GM19463 (cell line): ENCODE results near the gene UBR4.

ENCODE experiments used
- ATAC-seq: cut with Tn5 transposase; IDR thresholded peaks from one replicate; pipeline ENCODE4 v1.9.1; 2021; ENCODE audit warnings: mild to moderate bottlenecking, moderate library complexity; ENCODE audit not compliant: unreplicated experiment

UBR4 gene

GRCh38 chr1:19040010-19040680 lies 169.9 kb downstream of the UBR4 start:
- ATAC-seq = no peak

GRCh38 chr1:19038732-19039131 lies 171.3 kb downstream of the UBR4 start:
- ATAC-seq = no peak

- no peak for ATAC-seq
Observed at GRCh38 chr1:19038096-19038495, 172.0 kb downstream of the UBR4 start.

GRCh38 chr1:19037659-19038058 lies 172.4 kb downstream of the UBR4 start:
- ATAC-seq = no peak

- ATAC-seq = no peak
Observed at GRCh38 chr1:19036813-19037605, 173.1 kb downstream of the UBR4 start.

- no peak for ATAC-seq
Observed at GRCh38 chr1:19036041-19036812, 173.8 kb downstream of the UBR4 start.

- no peak for ATAC-seq
Observed at GRCh38 chr1:19035377-19036040, 174.6 kb downstream of the UBR4 start.

GRCh38 chr1:19034721-19035120 lies 175.3 kb downstream of the UBR4 start:
- no peak for ATAC-seq

- no peak for ATAC-seq
Observed at GRCh38 chr1:19033926-19034680, 176.0 kb downstream of the UBR4 start.

- no peak for ATAC-seq
Observed at GRCh38 chr1:19033515-19033839, 176.6 kb downstream of the UBR4 start.

- no peak for ATAC-seq
Observed at GRCh38 chr1:19032701-19033514, 177.2 kb downstream of the UBR4 start.

- ATAC-seq = no peak
Observed at GRCh38 chr1:19032413-19032695, 177.7 kb downstream of the UBR4 start.

GRCh38 chr1:19029191-19030085 lies 180.6 kb downstream of the UBR4 start:
- no peak for ATAC-seq

- no peak for ATAC-seq
Observed at GRCh38 chr1:19028546-19029129, 181.4 kb downstream of the UBR4 start.

GRCh38 chr1:19028110-19028509 lies 182.0 kb downstream of the UBR4 start:
- ATAC-seq = no peak
